Stimulated activated CD8-positive, alpha-beta memory T cell treated with anti-CD3 and anti-CD28 coated beads, Interleukin-4, amount 100 ng/mL, for 48 hours (primary cell): ENCODE data around the gene ACTN4.
"Not testable (repeated sequence)": the region's sequence is repeated elsewhere in the genome, so short reads cannot be mapped to it uniquely, and the experiment has no call there.

Experiments
- DNase-seq: peaks from one replicate; pipeline ENCODE4 v3.0.0-alpha.2; 2020

Gene ACTN4

DNA sequence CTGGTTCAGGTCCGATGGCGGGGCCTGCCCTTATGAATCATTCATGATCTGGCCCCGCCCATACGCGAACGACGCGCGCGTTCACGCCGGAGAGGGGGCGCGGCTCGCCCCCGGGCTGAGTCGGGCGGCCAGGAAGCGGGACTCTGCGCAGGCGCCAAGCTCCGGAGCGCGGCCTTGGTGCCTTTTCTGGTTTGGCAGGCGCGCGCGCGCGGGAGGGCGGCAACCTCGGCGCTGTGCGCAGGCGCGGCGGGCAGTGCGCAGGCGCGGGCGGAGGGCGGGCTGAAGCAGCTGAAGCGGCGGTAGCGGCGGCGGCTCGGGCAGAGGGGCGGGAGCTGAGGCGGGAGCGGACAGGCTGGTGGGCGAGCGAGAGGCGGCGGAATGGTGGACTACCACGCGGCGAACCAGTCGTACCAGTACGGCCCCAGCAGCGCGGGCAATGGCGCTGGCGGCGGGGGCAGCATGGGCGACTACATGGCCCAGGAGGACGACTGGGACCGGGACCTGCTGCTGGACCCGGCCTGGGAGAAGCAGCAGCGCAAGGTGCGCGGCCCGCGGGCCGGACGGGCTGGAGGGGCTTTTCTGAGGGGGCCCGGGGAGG is at the start of gene ACTN4:
Gene ACTN4, plus strand, starts transcription at position 282 of the 598 bp plus-strand sequence. Its CDS starts 97 bp downstream, at position 379.
- peak; percentile 100 for DNase-seq

DNA sequence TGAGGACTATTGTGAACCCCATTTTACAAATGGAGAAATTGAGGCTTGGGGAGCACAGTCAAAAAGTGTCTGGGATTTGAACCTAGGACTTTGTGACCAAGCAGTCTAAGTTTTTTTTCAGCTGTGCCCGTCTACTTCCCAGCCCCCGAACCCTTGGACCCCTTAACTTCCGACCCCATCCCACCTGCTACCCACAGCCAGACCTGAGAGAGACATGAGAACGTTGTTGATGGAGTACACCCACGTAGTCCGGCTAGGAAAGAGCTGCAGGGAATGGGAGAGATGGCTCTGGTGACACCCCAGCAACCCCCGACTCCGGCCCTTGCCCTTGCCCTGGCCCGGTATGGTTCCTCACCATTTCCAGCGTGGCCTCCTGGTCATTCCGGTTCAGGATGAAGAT is 47.7 kb upstream of the ACTN4 start:
- DNase-seq: no peak

GRCh38 chr19:38602856-38603255 is 44.6 kb upstream of the ACTN4 start:
- DNase-seq: not testable (repeated sequence)

- DNase-seq: no peak
Observed at GRCh38 chr19:38606131-38606530, 41.3 kb upstream of the ACTN4 start.

DNA sequence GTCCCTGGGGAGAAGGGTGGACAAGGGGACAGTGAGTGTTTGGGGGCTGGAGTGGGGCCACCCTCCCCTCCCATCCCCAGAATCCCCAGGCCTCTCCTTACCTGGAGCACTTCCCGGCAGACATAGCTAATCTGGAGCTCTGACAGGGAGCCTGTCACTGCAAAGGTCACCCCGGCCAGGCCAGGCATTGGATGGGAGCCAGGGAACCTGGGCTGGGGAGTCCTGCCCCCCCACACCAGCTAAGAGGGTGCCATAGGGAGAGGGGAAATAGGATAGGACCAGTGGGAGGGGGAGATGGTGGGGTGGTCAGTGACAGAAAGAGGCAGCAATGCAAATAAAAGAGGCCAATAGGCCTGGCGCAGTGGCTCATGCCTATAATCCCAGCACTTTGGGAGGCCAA is 33.2 kb upstream of the ACTN4 start:
- no peak for DNase-seq

GRCh38 chr19:38615007-38615581 is 32.4 kb upstream of the ACTN4 start:
- no peak for DNase-seq

DNA sequence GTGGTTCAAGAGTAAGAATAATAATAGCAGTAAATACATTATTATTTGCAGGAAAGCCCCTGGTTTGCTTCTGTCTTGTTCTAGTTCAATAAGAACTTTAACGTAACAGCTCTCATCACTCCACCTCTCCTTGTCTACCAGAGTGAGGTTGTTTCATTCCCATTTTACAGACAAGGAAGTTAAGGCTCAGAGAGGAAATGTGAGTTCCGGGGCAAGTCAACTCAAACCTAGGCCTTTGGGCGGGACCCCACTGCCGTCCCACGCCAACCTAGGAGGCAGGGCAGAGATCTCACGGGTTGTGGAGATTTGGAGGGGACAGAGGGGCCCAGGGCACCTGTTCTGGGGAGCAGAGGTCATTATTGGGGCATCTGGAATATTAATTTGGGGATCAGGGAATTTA is 31.2 kb upstream of the ACTN4 start:
- no peak for DNase-seq

GRCh38 chr19:38617283-38617763 is 30.1 kb upstream of the ACTN4 start:
- DNase-seq: peak; percentile 50

DNA sequence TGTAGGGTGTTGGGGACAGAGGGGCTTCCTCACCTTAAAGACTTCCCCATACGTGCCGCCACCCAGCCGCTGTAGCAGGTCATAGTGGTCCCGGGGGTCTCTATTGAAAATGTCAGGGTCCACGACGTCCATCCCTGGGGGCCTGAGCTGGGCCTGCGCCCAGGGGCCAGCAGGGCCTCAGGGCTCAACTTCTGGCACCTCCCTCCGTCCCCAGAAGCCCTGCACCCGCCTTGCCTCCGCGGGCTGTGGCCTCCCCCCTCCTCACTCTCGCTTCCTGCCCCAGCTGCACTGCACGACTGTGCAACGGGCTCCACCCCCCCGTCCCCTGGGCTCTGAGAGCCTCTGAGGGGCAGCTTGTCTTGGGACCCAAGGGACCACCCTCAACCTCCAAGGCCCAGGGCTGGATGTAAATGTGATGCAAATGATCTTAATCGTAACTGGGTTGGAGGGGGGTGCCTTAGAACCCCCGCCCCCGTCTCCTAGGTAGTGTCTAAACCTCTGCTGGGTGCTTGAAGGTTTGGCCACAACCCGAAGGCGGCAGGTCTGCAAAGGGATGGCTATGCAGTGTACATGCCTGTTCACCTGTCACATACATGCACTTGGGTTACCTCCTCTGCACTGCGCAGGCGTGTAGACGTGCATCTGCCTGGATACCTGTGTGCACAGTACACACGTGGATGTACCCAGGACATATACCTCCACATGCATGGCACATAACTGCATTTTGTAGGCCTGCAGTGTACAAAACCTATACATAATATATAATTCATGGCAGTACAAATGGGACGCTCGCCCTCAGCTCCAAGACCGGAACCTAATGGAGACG is 29.5 kb upstream of the ACTN4 start, which contains the start of gene MAP4K1:
Gene MAP4K1, minus strand, starts transcription at position 190 of the 826 bp plus-strand sequence. Its CDS starts 58 bp downstream, at position 132.
- peak; percentile 80 for DNase-seq

DNA sequence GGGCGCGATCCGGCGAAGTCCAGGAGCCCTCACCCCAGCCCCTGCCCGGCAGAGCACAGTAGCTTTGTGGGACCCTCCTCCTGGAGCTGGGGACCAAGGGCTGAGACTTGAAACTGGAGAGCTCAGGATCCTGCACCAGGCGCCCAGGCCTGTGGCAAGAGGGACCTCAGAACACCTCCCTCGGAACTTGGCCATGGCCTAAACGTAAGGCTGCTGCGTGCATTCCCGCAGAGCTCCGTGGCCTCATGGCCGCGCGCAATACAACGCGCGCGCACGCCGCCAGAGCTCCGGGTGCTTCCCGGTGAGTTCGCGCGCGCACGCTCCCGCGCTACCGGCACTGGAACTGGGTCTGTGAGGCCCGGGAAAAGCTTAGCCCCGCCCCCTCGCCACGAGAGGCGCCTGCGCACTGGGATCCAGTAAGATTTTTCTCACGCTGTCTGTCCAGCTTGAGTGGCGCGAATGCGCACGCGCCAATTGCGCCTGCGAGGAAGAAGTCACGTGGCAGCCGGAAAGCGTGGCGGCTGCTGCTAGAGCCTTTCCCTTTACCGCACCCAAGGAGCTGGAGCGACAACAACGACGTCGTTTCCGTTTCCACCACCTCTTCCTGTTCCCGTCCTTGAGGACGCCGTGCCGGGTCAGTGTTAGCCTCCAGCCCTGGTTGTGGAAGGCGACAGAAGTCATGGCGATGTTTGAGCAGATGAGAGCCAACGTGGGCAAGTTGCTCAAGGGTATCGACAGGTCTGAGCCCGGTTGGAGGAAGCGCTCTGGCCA is 28.7 kb upstream of the ACTN4 start, which contains the start of gene EIF3K:
Gene EIF3K, plus strand, starts transcription at position 599 of the 771 bp plus-strand sequence. Its CDS starts 81 bp downstream, at position 680.
- peak; percentile 99 for DNase-seq

- no peak for DNase-seq
Observed at GRCh38 chr19:38619361-38620174, 27.9 kb upstream of the ACTN4 start.

DNA sequence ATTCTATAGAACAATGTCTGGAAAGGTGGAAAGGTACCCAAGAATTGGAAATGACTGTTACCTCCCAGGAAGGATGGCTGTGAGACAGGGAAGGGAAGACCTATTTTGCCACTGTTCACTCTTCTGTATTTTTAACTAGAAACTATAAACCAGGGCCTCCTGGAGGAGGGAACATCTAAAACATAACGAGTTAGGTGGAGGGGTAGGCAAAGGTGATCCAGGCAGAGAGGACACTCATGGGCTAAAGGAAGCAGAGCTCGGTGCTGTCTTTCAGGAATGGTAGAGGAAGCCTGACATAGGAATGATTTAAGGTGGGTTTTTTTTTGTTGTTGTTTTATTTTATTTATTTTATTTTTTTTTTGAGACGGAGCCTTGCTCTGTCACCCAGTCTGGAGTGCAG is 22.6 kb upstream of the ACTN4 start:
- no peak for DNase-seq

DNA sequence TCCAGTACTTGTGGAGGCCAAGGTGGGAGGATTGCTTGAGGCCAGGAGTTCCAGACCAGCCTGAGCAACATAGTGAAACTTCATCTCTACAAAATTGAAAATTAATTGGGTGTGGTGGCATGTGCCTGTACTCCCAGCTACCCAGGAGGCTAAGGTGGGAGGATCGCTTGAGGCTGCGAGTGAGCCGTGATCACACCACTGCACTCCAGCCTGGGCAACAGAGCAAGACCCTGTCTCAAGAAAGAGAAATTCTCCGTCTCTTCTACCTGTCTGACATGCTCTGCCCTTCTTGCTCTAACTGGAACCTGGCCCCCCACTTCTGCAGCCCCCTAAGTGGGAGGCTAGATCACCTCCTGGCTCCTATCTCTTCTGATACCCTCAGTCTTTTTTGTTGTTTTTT is 21.0 kb upstream of the ACTN4 start:
- DNase-seq: no peak

DNA sequence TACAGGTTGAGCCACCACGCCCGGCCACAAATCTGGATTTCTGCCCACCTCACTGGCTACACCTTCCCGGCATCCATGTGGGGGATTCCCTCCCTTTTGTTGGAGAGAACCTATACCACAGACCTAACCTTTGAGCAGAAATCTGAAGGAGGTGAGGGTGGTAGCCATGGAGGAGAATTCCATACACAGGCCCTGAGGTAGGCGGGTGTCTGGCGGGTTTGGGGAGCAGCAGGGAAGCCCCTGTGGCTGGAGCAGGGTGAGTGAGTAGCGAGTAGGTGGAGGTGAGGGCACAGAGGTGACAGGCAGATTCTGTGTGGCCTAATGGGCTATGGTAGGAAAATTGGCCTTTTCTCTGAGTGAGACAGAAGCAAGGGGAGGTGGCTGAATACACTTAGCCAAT is 17.9 kb upstream of the ACTN4 start:
- DNase-seq: no peak

DNA sequence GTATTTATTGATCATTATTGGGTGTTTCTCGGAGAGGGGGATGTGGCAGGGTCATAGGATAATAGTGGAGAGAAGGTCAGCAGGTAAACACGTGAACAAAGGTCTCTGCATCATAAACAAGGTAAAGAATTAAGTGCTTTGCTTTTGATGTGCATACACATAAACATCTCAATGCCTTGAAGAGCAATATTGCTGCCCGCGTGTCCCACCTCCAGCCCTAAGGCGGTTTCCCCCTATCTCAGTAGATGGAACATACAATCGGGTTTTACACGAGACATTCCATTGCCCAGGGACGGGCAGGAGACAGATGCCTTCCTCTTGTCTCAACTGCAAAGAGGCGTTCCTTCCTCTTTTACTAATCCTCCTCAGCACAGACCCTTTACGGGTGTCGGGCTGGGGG is 16.1 kb upstream of the ACTN4 start:
- not testable (repeated sequence) for DNase-seq

DNA sequence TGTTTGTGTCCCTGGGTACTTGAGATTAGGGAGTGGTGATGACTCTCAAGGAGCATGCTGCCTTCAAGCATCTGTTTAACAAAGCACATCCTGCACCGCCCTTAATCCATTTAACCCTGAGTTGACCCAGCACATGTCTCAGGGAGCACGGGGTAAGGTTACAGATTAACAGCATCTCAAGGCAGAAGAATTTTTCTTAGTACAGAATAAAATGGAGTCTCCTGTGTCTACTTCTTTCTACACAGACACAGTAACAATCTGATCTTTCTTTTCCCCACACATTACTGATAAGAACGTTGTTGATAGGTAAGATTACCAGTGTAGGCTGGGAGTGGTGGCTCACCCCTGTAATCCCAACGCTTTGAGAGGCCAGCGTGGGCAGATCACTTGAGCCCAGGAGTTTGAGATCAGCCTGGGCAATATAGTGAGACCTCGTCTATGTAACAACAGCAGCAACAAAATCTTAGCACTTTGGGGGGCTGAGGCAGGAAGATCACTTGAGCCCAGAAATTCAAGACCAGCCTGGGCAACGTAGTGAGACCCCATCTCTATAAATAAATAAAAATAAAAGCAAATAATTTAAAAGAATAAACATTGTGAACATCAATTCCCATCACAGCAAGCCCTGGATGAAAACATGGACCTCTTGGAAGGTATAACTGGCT is 15.5 kb upstream of the ACTN4 start:
- not testable (repeated sequence) for DNase-seq

GRCh38 chr19:38632476-38633213 is 14.8 kb upstream of the ACTN4 start:
- DNase-seq: no peak

GRCh38 chr19:38634757-38635482 is 12.5 kb upstream of the ACTN4 start:
- peak; percentile 88 for DNase-seq

- DNase-seq: no peak
Observed at GRCh38 chr19:38635483-38636399, 11.7 kb upstream of the ACTN4 start.
